Kidney tubule cell (primary cell): ENCODE results near the gene RNU5D-1.
"Not testable (repeated sequence)": the region's sequence is repeated elsewhere in the genome, so short reads cannot be mapped to it uniquely, and the experiment has no call there.

Experiments used
- DNase-seq: peaks from one replicate; pipeline ENCODE4 v3.0.0-alpha.2; 2018; ENCODE audit warnings: low spot score

The RNU5D-1 gene

DNA sequence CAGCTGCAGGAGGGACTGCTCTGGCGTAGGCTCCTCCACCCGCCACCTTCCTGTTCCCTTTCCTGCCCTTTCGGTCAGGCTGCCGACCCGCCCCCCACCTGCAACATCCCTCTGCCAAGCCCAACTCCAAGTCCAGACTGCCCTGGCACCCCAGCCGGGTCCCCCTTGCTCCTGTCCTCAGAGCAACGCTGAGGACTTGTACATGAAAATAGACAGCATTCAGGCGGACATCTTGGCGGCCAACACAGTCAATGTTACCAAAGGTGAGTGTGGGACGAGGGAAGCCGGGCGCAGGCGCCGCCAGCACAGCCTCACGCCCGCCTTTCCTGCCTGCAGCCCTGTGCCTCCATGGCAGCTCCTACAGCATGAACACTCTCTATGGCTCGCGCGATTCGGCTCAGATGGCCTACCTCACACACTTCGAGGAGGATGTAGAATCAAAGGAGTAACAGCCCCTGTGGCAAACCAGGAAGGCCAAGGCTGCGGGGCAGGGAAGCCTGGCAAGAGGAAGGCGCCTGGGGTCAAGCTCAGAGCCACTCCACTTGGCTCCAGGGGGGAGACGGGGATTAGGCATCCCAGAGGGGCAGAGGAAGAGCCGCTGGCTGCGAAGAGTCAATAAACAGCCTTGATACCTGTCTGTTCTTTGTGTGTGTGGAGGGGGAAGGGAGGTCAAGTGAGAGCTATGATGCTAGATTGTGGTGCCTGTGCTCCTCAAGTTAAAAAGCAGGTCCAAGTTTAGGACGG, 5.8 kb downstream of the RNU5D-1 start:
- no peak for DNase-seq

GRCh38 chr1:44724296-44724954, 6.5 kb downstream of the RNU5D-1 start:
- no peak for DNase-seq

GRCh38 chr1:44723496-44724295, 7.3 kb downstream of the RNU5D-1 start:
- no peak for DNase-seq

DNA sequence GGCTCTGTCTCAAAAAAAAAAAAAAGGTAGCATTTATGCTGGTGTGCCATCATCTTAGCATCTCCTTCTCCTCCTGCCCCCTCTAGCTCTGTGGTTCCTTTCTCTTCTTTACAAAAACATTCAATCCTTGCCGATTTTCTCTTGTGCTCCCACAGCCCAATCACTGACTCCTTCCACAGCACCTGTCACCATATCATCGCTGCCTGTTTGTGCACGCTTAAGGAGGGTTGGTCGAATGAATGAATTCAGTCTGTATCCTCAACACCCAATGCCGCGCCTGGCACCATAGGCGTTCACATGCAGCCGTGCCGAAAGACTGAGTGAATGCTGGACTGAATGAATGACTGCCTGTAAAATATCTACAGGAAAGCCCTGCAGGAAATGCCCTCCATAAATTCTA, 7.9 kb downstream of the RNU5D-1 start:
- DNase-seq: no peak

GRCh38 chr1:44721485-44722361, 9.2 kb downstream of the RNU5D-1 start:
- DNase-seq: peak; percentile 97

GRCh38 chr1:44720281-44720680, 10.7 kb downstream of the RNU5D-1 start:
- DNase-seq: no peak

DNA sequence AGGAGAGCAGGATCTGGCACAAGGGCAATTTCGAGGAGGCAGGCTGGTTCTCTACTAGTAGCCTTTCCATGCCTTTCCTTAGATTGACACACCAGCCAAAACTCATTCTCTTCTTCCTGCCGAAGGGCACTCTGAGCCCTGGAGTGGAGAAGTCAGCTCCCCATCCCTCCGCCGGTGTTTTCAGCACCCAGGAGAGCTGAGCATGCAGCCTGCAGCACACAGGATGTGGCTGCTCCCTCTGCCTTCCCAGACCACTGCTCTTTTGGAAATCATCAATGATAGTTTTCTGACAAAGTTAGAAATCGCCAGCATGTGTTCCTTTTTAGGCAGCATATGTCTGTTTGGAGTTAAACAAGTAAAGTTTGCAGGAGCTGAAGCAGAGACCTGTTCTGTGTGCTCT, 11.7 kb downstream of the RNU5D-1 start:
- DNase-seq: no peak

DNA sequence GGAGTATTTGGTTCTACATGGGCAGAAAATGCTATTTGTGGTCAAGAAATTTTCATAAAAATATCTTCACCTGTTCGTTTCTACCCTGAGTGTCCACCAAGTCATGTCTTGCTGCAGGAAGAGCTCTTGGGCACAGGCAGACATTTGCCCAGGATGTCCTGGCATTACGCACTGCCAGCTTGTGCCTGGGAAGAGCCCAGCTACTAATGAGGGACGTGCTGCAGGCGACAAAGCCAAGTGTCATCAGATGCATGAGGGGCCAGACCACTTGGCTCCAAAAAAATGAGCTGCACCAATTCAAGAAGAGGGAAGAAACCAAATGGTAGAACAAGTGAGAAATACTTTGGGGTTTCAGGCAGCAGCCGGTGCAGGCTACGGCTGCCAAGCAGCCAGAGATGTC, 12.9 kb downstream of the RNU5D-1 start:
- no peak for DNase-seq

- DNase-seq: no peak
Measured at GRCh38 chr1:44717653-44718052, 13.3 kb downstream of the RNU5D-1 start.

DNA sequence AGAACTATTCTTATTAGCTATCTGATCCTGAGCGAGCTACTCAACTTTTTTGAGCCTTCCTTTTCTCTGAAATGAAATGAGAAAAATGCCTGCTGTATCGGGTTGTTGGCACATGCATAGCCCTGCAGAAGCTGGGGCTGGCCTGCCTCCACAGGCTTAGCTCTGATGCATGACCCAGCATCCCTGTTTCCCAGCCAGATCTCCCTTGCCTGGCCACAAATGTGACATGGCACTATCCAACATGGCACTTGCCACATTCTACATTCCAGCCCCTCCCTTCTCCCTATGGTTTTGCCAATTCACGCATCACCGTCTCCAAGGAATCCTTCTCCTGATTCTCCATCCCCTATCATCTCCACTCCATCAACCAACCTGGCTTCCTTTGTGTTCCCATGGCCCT, 13.8 kb downstream of the RNU5D-1 start:
- DNase-seq: peak; percentile 58

GRCh38 chr1:44714944-44715571, 15.9 kb downstream of the RNU5D-1 start:
- peak; percentile 76 for DNase-seq

DNA sequence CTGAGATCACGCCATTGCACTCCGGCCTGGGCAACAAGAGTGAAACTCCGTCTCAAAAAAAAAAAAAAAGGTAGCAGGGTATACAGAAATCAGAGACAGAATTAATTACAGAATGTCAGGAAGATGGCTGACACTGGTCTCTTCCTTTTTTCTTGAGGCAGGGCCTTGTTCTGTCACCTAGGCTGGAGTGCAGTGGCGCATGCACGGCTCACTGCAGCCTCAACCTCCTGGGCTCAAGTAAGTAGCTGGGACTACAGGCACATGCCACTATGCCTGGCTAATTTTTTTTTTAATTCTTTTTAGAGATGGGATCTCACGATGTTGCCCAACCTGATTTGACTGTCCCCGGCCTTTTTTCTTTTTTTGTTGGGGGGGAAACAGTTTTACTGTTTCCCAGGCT, 16.4 kb downstream of the RNU5D-1 start:
- no peak for DNase-seq

DNA sequence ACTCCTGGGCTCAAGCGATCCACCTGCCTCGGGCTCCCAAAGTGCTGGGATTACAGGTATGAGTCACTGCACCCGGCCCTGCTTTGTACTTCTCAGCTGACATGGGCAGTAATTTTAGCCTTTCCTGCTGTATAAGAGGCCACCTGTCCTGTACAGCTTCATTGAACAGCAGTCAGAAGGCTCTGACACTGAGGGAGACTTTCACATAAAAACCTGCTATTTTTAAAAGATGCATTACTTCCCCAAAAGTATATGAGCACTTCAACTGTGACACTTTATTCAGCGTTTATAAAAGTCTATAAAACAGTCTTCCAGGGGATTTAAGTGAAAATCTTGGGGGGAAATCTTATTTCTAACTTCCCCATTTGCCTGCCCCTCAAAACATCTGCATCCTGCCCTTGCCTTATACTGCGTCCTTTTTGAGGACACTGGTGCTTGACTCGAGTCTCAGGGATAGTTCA, 17.6 kb downstream of the RNU5D-1 start:
- peak; percentile 61 for DNase-seq

DNA sequence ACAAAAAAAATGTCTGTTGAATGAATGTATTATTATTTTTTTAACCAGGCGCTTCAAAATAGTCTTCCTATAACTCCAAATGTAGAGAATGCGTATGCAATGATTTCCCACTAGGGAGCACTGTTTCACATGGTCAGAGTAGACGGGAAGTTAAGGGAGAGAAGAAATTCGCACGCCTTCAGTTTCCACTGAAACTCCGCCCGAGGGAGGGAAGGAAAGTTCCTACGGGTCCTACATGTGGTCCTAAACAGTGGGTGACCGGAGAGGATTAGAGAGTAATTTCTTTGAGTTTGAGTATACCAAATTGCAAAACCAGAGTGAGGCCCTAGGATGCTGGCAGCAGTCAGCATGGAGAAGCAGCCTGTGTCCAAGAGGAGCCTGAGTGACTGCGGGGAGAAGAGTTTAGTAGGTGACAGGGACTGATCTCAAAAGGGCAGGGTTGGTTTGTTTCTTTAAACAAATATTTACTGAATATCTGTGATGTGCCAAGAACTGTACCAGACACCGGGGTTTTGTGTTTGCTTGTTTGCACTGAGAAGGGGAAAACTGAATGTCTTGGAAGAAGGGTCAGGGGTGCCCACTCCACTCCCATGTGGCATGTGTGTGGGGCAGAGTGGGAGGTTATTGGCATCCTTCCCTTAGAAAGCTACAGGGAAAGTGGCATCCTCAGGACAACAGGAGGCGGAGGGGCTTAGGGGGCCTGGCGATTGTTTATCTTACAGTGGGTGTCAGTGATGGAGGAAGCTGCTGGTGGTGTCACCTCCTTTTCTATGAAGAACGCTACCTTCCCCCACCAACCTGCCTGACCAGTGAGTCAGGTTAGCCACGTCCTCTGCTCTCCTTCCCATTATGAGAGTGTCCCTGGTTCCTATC, 22.8 kb downstream of the RNU5D-1 start:
- DNase-seq: peak; percentile 58

DNA sequence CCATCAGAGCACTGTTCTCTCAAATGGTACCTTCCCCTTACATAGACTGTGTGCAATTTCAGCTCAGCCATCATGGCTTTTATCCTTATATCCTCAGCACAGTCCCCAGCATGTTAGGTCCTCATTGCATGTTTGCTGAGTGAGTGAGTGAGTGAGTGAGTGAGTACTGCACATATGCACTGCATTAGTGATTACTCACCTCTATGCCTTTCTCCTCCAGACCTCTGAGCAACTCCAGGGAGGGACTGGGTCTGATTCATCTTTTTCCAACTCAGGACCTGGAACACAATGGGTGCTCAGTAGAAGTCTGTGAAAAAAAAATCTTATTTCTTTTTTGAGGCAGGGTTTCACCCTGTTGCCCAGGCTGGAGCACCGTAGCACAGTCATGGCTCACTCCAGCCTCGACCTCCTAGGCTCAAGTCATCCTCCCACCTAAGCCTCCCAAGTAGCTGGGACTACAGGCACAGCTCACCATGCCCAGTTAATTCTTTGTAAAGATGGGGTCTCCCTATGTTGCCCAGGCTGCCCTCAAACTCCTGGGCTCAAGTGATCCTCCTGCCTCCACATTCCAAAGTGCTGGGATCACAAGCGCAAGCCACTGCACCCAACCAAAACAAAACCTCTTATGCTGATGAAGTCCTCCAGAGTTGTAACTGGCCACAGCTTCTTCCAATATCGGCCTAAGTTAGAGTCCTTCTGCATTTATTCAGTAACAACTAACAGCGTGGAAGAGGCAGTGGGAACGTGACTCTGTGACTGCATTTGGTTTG, 23.7 kb downstream of the RNU5D-1 start:
- DNase-seq: peak; percentile 95

DNA sequence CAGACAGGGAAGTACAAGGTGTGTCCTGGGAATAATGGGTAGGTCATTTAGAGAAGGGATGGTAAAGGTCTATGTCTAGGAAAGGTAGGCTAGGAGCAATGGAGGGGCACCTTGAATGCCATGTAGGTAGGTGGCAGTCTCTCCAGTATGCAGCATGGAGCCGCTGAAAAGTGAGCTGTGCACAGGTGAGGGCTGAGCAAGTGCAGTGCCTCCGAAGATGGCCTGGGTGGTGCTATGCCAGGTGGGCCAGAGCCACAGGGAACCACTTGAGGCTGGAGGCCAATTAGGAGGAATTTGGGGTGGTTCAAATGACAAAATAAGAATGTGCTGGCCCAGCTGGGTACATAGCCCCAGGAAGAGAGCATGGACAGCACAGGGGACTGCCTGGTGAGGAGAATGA, 25.0 kb downstream of the RNU5D-1 start:
- no peak for DNase-seq

DNA sequence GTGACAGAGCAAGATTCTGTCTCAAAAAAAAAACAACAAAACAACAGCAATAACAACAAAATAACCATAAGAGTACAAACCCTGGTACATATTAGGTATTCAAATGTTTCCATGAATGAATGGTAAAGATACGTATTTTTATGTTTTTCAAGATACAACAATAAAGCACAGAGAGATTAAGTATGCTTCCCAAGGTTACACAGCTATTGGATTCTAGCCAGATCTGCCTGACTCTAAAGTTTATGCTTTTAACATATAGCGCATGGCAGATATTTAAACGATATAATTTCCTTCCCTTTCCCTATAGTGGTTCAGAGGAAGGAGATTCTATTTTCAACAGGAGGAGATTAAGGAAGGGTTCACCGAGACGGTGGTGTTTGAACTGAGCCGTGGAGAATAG, 25.5 kb downstream of the RNU5D-1 start:
- no peak for DNase-seq

- DNase-seq: no peak
Measured at GRCh38 chr1:44701141-44701573, 29.8 kb downstream of the RNU5D-1 start.

DNA sequence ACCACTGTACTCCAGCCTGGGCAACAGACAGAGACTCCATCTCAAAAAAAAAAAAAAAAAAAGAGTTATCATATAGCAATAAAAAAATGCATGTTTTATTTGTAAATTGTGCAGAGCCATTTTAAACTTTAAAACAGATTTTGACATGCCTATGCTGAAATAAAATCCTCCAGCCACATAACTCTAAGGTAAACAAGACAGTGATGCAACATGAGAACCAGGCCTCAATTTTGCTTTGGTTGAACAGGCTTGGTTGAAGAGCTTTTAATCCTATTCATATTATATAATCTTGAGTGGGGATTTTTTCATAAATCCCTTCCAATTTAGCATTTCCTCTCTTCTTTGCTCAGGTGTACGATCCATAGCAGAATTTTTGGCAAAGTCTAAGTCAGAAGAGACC, 30.4 kb downstream of the RNU5D-1 start:
- DNase-seq: no peak

DNA sequence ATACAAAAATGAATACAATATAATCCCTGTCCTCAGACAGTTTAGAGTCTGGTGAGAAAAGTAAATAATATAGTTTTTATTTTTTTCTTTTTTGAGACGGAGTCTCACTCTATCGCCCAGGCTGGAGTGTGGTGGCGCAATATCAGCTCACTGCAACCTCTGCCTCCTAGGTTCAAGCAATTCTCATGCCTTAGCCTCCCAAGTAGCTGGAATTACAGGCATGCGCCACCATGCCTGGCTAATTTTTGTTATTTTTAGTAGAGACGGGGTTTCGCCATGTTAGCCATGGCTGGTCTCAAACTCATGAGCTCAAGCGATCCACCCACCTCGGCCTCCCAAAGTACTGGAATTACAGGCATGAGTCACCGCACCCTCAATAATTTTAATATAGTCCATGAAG, 31.6 kb downstream of the RNU5D-1 start:
- DNase-seq: not testable (repeated sequence)
